Rectal smooth muscle tissue (tissue), 1 donor: ENCODE data around the gene SELENOS.

ENCODE experiments used
- H3K27ac ChIP-seq: one replicate; pipeline ENCODE4 v1.7.0; 2013; ENCODE audit warnings: low read depth, low read length, inconsistent platforms
- H3K27me3 ChIP-seq: one replicate; pipeline ENCODE4 v1.7.0; 2013; ENCODE audit warnings: low read length; ENCODE audit not compliant: control insufficient read depth, insufficient read depth
- H3K36me3 ChIP-seq: one replicate; pipeline ENCODE4 v1.7.0; 2013; ENCODE audit warnings: low read length; ENCODE audit not compliant: control insufficient read depth, insufficient read depth
- H3K4me1 ChIP-seq: one replicate; pipeline ENCODE4 v1.7.0; 2013; ENCODE audit warnings: low read length; ENCODE audit not compliant: control insufficient read depth, insufficient read depth
- H3K4me3 ChIP-seq: one replicate; pipeline ENCODE4 v1.7.0; 2013; ENCODE audit warnings: low read length
- H3K9ac ChIP-seq: one replicate; pipeline ENCODE4 v1.7.0; 2013; ENCODE audit warnings: low read length

SELENOS gene

GRCh38 chr15:101250873-101251829 lies 26.1 kb downstream of the SELENOS start:
- Histone ChIP-seq H3K27ac (peak overlapping the region; percentile 81), H3K4me3 (peak overlapping the region; percentile 81), H3K4me1 (peaks cover 15% of the 10 kb centered on the region), H3K27me3 (no peaks in the 10 kb centered on the region), H3K9ac (peak overlapping the region; percentile 34), H3K36me3 (no peaks in the 10 kb centered on the region)

GRCh38 chr15:101250341-101250831 lies 26.9 kb downstream of the SELENOS start:
- peaks cover 15% of the 10 kb centered on the region for H3K4me1 ChIP-seq
- peak overlapping the region; percentile 34 for H3K9ac ChIP-seq
- peak overlapping the region; percentile 50 for H3K27ac ChIP-seq

GRCh38 chr15:101248274-101248673 lies 29.0 kb downstream of the SELENOS start:
- Histone ChIP-seq H3K27me3 (no peaks in the 10 kb centered on the region), H3K27ac (no peak overlapping the region), H3K4me1 (peaks cover 15% of the 10 kb centered on the region), H3K36me3 (no peaks in the 10 kb centered on the region), H3K4me3 (no peak overlapping the region), H3K9ac (no peak overlapping the region)

More at GRCh38 chr15:101250341-101250831, 26.9 kb downstream of the SELENOS start:
- no peaks in the 10 kb centered on the region for H3K27me3 ChIP-seq
- H3K4me3 ChIP-seq, result peak overlapping the region; percentile 81
- H3K36me3 ChIP-seq, result no peaks in the 10 kb centered on the region

GRCh38 chr15:101246824-101247745 lies 30.2 kb downstream of the SELENOS start:
- no peaks in the 10 kb centered on the region for H3K27me3 ChIP-seq
- no peak overlapping the region for H3K4me3 ChIP-seq
- peaks cover 9% of the 10 kb centered on the region for H3K4me1 ChIP-seq
- H3K36me3 ChIP-seq, result no peaks in the 10 kb centered on the region
- H3K9ac ChIP-seq, result no peak overlapping the region
- no peak overlapping the region for H3K27ac ChIP-seq

GRCh38 chr15:101246391-101246790 lies 30.9 kb downstream of the SELENOS start:
- no peak overlapping the region for H3K27ac ChIP-seq
- no peak overlapping the region for H3K4me3 ChIP-seq
- H3K4me1 ChIP-seq, result peaks cover 9% of the 10 kb centered on the region

GRCh38 chr15:101244889-101245668 lies 32.2 kb downstream of the SELENOS start:
- H3K9ac ChIP-seq, result no peak overlapping the region
- H3K27me3 ChIP-seq, result no peaks in the 10 kb centered on the region
- H3K4me1 ChIP-seq, result peaks cover 2% of the 10 kb centered on the region
- no peaks in the 10 kb centered on the region for H3K36me3 ChIP-seq
- no peak overlapping the region for H3K4me3 ChIP-seq
- no peak overlapping the region for H3K27ac ChIP-seq

More at GRCh38 chr15:101246391-101246790, 30.9 kb downstream of the SELENOS start:
- Histone ChIP-seq H3K27me3 (no peaks in the 10 kb centered on the region), H3K36me3 (no peaks in the 10 kb centered on the region), H3K9ac (no peak overlapping the region)

- Histone ChIP-seq H3K27me3 (no peaks in the 10 kb centered on the region), H3K36me3 (no peaks in the 10 kb centered on the region), H3K27ac (no peak overlapping the region), H3K4me3 (no peak overlapping the region), H3K4me1 (no peaks in the 10 kb centered on the region), H3K9ac (no peak overlapping the region)
Measured at GRCh38 chr15:101244036-101244781, 33.1 kb downstream of the SELENOS start.

- H3K27me3 ChIP-seq, result no peaks in the 10 kb centered on the region
- no peaks in the 10 kb centered on the region for H3K36me3 ChIP-seq
- H3K4me1 ChIP-seq, result no peaks in the 10 kb centered on the region
- no peak overlapping the region for H3K27ac ChIP-seq
- H3K9ac ChIP-seq, result no peak overlapping the region
- H3K4me3 ChIP-seq, result no peak overlapping the region
Measured at GRCh38 chr15:101243420-101243819, 33.9 kb downstream of the SELENOS start.

GRCh38 chr15:101242999-101243336 lies 34.3 kb downstream of the SELENOS start:
- Histone ChIP-seq H3K27ac (no peak overlapping the region), H3K9ac (no peak overlapping the region), H3K4me1 (no peaks in the 10 kb centered on the region)

GRCh38 chr15:101242160-101242998 lies 34.9 kb downstream of the SELENOS start:
- Histone ChIP-seq H3K9ac (no peak overlapping the region), H3K4me3 (no peak overlapping the region), H3K27ac (no peak overlapping the region)

More at GRCh38 chr15:101242999-101243336, 34.3 kb downstream of the SELENOS start:
- H3K36me3 ChIP-seq, result no peaks in the 10 kb centered on the region
- H3K4me3 ChIP-seq, result no peak overlapping the region
- no peaks in the 10 kb centered on the region for H3K27me3 ChIP-seq

More at GRCh38 chr15:101242160-101242998, 34.9 kb downstream of the SELENOS start:
- no peaks in the 10 kb centered on the region for H3K27me3 ChIP-seq
- H3K36me3 ChIP-seq, result no peaks in the 10 kb centered on the region
- no peaks in the 10 kb centered on the region for H3K4me1 ChIP-seq
